H9 (cell line): ENCODE measurements around the gene IGFBP3. TPM values are rescaled to one million over a fixed set of nuclear protein-coding genes. Genes with fewer than 3 reads are reported as not detected.

ENCODE experiments used
- DNase-seq: peaks from one replicate; pipeline ENCODE4 v3.0.0-alpha.2; 2017
- H2AFZ ChIP-seq: one replicate; pipeline ENCODE4 v1.6.1; 2013; ENCODE audit warnings: mild to moderate bottlenecking, low read length, control low read depth, moderate library complexity
- H2AK5ac ChIP-seq: 2 replicates; pipeline ENCODE4 v1.6.1; 2013; ENCODE audit warnings: low read length, control low read depth, mixed read lengths; ENCODE audit not compliant: insufficient read length
- H2BK120ac ChIP-seq: one replicate; pipeline ENCODE4 v1.6.1; 2013; ENCODE audit warnings: low read depth, mild to moderate bottlenecking, low read length, control low read depth, inconsistent platforms; ENCODE audit not compliant: poor library complexity, severe bottlenecking
- H2BK12ac ChIP-seq: 2 replicates; pipeline ENCODE4 v1.6.1; 2013; ENCODE audit warnings: low read length, control low read depth, mixed read lengths, low read depth; ENCODE audit not compliant: insufficient read length
- H2BK15ac ChIP-seq: 2 replicates; pipeline ENCODE4 v1.6.1; 2013; ENCODE audit warnings: low read depth, low read length, control low read depth
- H2BK20ac ChIP-seq: one replicate; pipeline ENCODE4 v1.6.1; 2013; ENCODE audit warnings: low read depth, mild to moderate bottlenecking, low read length, control low read depth, inconsistent platforms; ENCODE audit not compliant: poor library complexity, severe bottlenecking
- H2BK5ac ChIP-seq: 2 replicates; pipeline ENCODE4 v1.6.1; 2013; ENCODE audit warnings: low read length, control low read depth, mixed read lengths; ENCODE audit not compliant: insufficient read length
- H3K14ac ChIP-seq: 2 replicates; pipeline ENCODE4 v1.6.1; 2013; ENCODE audit warnings: low read length, control low read depth; ENCODE audit not compliant: insufficient read depth
- H3K18ac ChIP-seq: 2 replicates; pipeline ENCODE4 v1.6.1; 2013; ENCODE audit warnings: low read depth, mild to moderate bottlenecking, mixed read lengths, low read length, control low read depth; ENCODE audit not compliant: insufficient read length
- H3K23ac ChIP-seq: 2 replicates; pipeline ENCODE4 v1.6.1; 2013; ENCODE audit warnings: low read length, control low read depth, mixed read lengths, low read depth; ENCODE audit not compliant: insufficient read length
- H3K23me2 ChIP-seq: 2 replicates; pipeline ENCODE4 v1.6.1; 2013; ENCODE audit warnings: low read depth, mild to moderate bottlenecking, mixed read lengths, low read length, control low read depth; ENCODE audit not compliant: insufficient read length, poor library complexity, severe bottlenecking
- H3K27ac ChIP-seq: 2 replicates; pipeline ENCODE4 v1.5.1; 2013; ENCODE audit warnings: low read length, control low read depth, mixed read lengths, low read depth; ENCODE audit not compliant: insufficient read length
- H3K27me3 ChIP-seq: 2 replicates; pipeline ENCODE4 v1.6.1; 2013; ENCODE audit warnings: low read length, control low read depth, inconsistent platforms; ENCODE audit not compliant: insufficient read depth
- H3K4ac ChIP-seq: 2 replicates; pipeline ENCODE4 v1.6.1; 2013; ENCODE audit warnings: low read depth, mild to moderate bottlenecking, control low read depth, inconsistent platforms, low read length, moderate library complexity
- H3K4me1 ChIP-seq: 2 replicates; pipeline ENCODE4 v1.6.1; 2013; ENCODE audit warnings: low read length, control low read depth, inconsistent platforms; ENCODE audit not compliant: insufficient read depth
- H3K4me2 ChIP-seq: 2 replicates; pipeline ENCODE4 v1.6.1; 2013; ENCODE audit warnings: low read length, control low read depth, mixed read lengths; ENCODE audit not compliant: insufficient read length, insufficient read depth
- H3K56ac ChIP-seq: 2 replicates; pipeline ENCODE4 v1.6.1; 2013; ENCODE audit warnings: low read depth, mild to moderate bottlenecking, mixed read lengths, low read length, control low read depth; ENCODE audit not compliant: insufficient read length
- H3K79me1 ChIP-seq: 2 replicates; pipeline ENCODE4 v1.6.1; 2013; ENCODE audit warnings: low read depth, mild to moderate bottlenecking, moderate library complexity, low read length, control low read depth, inconsistent platforms; ENCODE audit not compliant: insufficient read depth, poor library complexity, severe bottlenecking
- H3K79me2 ChIP-seq: 2 replicates; pipeline ENCODE4 v1.6.1; 2013; ENCODE audit warnings: low read length, control low read depth, inconsistent platforms; ENCODE audit not compliant: insufficient read depth
- H3K9ac ChIP-seq: 2 replicates; pipeline ENCODE4 v1.6.1; 2013; ENCODE audit warnings: low read length, control low read depth, mixed read lengths; ENCODE audit not compliant: insufficient read length; ENCODE audit errors: extremely low read depth
- H3K9me3 ChIP-seq: one replicate; pipeline ENCODE4 v1.6.1; 2013; ENCODE audit warnings: low read depth, low read length, inconsistent platforms; ENCODE audit not compliant: control insufficient read depth
- H3T11ph ChIP-seq: one replicate; pipeline ENCODE4 v1.6.1; 2013; ENCODE audit warnings: mild to moderate bottlenecking, low read length, control low read depth, inconsistent platforms
- H4K20me1 ChIP-seq: one replicate; pipeline ENCODE4 v1.6.1; 2013; ENCODE audit not compliant: control insufficient read depth, insufficient read length, insufficient read depth
- H4K5ac ChIP-seq: 2 replicates; pipeline ENCODE4 v1.6.1; 2013; ENCODE audit warnings: low read depth, mild to moderate bottlenecking, mixed read lengths, low read length, control low read depth; ENCODE audit not compliant: insufficient read length
- H4K8ac ChIP-seq: replicated peaks from 2 replicates; pipeline ENCODE4 v1.6.1; 2013; ENCODE audit warnings: low read length, control low read depth, mixed read lengths, low read depth; ENCODE audit not compliant: insufficient read length
- H4K91ac ChIP-seq: 2 replicates; pipeline ENCODE4 v1.6.1; 2013; ENCODE audit warnings: low read depth, mild to moderate bottlenecking, moderate library complexity, mixed read lengths, low read length, control low read depth; ENCODE audit not compliant: insufficient read length
- H3K27ac Mint-ChIP-seq, 3 experiments: 2 replicates in 2 of 3; 3 replicates in 1 of 3; pipeline ENCODE4 v1.8.0; 2020 to 2021; ENCODE audit warnings: mixed read lengths in 3 of 3, mild to moderate bottlenecking in 1 of 3, moderate library complexity in 1 of 3
- H3K27me3 Mint-ChIP-seq: 2 replicates; pipeline ENCODE4 v1.8.0; 2021; ENCODE audit warnings: low read depth, mild to moderate bottlenecking, moderate library complexity, mixed read lengths
- H3K36me3 Mint-ChIP-seq, 3 experiments: 2 replicates in 2 of 3; 3 replicates in 1 of 3; pipeline ENCODE4 v1.8.0; 2020 to 2021; ENCODE audit warnings: low read depth in 3 of 3, mixed read lengths in 3 of 3; ENCODE audit not compliant: insufficient read depth in 1 of 3
- H3K4me1 Mint-ChIP-seq, 2 experiments: 2 replicates each; pipeline ENCODE4 v1.8.0; 2020; ENCODE audit warnings: mixed read lengths in 2 of 2
- H3K4me3 Mint-ChIP-seq, 2 experiments: 2 replicates in 1 of 2; 3 replicates in 1 of 2; pipeline ENCODE4 v1.8.0; 2020 to 2021; ENCODE audit warnings: mild to moderate bottlenecking in 2 of 2, mixed read lengths in 2 of 2, moderate library complexity in 1 of 2
- H3K9me3 Mint-ChIP-seq, 2 experiments: 2 replicates in 1 of 2; 3 replicates in 1 of 2; pipeline ENCODE4 v1.8.0; 2020; ENCODE audit warnings: mild to moderate bottlenecking in 2 of 2, mixed read lengths in 2 of 2, moderate library complexity in 1 of 2
- CTCF ChIP-seq: fragments of 200-600 bp; sonication (generic); conservative IDR thresholded peaks from 3 replicates; pipeline ENCODE4 v1.8.0; 2021; ENCODE audit warnings: antibody characterized with exemption, mild to moderate bottlenecking
- total RNA-seq: library from RNA; stranded (reverse); gene quantifications from 2 replicates; pipeline ENCODE4 v1.2.1, GENCODE V29; 2021

The IGFBP3 gene
- total RNA-seq, 1 experiment from 2014 or later, result 10.0 TPM

- H3K23me2 ChIP-seq, result no peaks in the 10 kb centered on the region
- Mint-ChIP-seq H3K27ac (no peak overlapping the region), H3K36me3 (no peaks in the 10 kb centered on the region), H3K27me3 (peaks cover 49% of the 10 kb centered on the region), H3K4me1 (peaks cover under 1 to 4% of the 10 kb centered on the region in 2 experiments), H3K9me3 (no peaks in the 10 kb centered on the region), H3K4me3 (no peak overlapping the region)
- no peak overlapping the region for H3K23ac ChIP-seq
- H3K27me3 ChIP-seq, result peaks cover 4% of the 10 kb centered on the region; the same call in 1 of the 2 replicates
- no peak overlapping the region for H3K27ac ChIP-seq
- H3K4ac ChIP-seq, result no peak overlapping the region
- no peak overlapping the region for H3T11ph ChIP-seq
- TF ChIP-seq CTCF, result no peak
- no peak overlapping the region for H3K4me2 ChIP-seq
- H2BK120ac ChIP-seq, result no peak overlapping the region
- no peaks in the 10 kb centered on the region for H3K9me3 ChIP-seq
- H3K79me2 ChIP-seq, result no peaks in the 10 kb centered on the region
- H4K5ac ChIP-seq, result no peak overlapping the region
- no peak overlapping the region for H2BK20ac ChIP-seq
- no peak for DNase-seq
- H3K18ac ChIP-seq, result no peak overlapping the region
- peaks cover under 1% of the 10 kb centered on the region; the same call in 1 of the 2 replicates for H3K4me1 ChIP-seq
- H4K20me1 ChIP-seq, result no peaks in the 10 kb centered on the region
- H4K8ac ChIP-seq, result no peak overlapping the region
- no peaks in the 10 kb centered on the region for H3K79me1 ChIP-seq
- no peak overlapping the region for H2BK5ac ChIP-seq
- no peak overlapping the region for H3K9ac ChIP-seq
- H3K14ac ChIP-seq, result no peak overlapping the region
- H4K91ac ChIP-seq, result no peak overlapping the region
- no peak overlapping the region for H2AFZ ChIP-seq
- H2BK15ac ChIP-seq, result no peak overlapping the region
- no peak overlapping the region for H3K56ac ChIP-seq
- no peak overlapping the region for H2BK12ac ChIP-seq
- no peak overlapping the region for H2AK5ac ChIP-seq
These were observed 26.4 kb downstream of the IGFBP3 start for GRCh38 chr7:45894665-45895062.
